Renal pelvis (tissue), 4 donors: ENCODE results near the gene RPS8. TPM values are rescaled to one million over a fixed set of nuclear protein-coding genes. Genes with fewer than 3 reads are reported as not detected.
"Not testable (repeated sequence)": the region's sequence is repeated elsewhere in the genome, so short reads cannot be mapped to it uniquely, and the experiment has no call there.

Experiments used
- DNase-seq: peaks from one replicate; pipeline ENCODE4 v3.0.0-alpha.2; 2013
- polyA plus RNA-seq, 3 donors: library from polyadenylated mRNA; unstranded; fragments of 120-200 nt; gene quantifications; one replicate each; pipeline ENCODE4 v1.2.1, GENCODE V29; 2013; ENCODE audit not compliant: insufficient read length in 3 of 3

The RPS8 gene
- polyA plus RNA-seq, 3 donors: 1,996 to 2,548 (median 2,324) TPM

DNA sequence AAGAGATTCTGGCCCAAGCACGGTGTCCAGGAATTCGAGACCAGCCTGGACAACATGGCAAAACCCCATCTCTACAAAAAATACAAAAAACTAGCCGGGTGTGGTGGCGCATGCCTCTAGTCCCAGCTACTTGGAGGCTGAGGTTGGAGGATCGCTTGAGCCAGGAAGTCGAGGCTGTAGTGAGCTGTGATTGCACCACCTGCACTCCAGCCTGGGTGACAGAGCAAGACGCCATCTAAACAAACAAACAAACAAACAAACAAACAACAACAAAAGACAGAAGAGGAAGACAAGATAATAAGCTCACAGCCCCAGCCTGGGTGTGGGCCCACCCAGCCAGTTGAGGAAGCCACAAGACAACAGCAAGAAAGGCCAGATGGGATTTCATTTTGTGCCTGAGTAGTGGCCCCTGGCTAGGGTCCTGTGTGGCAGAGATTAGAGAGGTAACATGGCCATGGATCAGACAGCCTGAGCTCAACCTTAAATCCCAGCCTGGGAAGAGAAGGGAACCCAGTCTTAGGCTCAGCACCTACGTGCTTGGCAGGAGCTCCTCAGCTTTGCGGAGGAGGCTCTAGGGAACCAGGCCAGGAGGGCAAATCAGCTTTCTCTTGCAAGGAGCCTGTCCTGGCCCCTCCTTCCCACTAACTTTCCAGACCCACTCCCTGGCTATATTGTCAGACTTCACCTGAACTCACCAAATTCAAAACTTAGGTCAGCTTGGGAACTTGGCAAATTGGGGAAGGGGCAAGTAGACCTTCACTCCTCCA, 17.6 kb downstream of the RPS8 start:
- no peak for DNase-seq

DNA sequence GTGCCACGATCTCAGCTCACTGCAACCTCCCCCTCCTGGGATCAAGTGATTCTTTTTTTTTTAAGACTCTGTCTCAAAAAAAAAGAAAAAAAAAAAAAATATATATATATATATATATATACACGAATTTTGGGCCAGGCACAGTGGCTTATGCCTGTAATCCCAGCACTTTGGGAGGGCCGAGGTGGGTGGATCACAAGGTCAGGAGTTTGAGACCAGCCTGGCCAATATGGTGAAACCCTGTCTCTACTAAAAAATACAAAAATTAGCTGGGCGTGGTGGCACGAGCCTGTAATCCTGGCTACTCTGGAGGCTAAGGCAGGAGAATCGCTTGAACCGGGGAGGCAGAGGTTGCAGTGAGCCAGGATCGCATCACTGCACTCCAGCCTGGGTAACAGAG, 22.5 kb downstream of the RPS8 start:
- not testable (repeated sequence) for DNase-seq

DNA sequence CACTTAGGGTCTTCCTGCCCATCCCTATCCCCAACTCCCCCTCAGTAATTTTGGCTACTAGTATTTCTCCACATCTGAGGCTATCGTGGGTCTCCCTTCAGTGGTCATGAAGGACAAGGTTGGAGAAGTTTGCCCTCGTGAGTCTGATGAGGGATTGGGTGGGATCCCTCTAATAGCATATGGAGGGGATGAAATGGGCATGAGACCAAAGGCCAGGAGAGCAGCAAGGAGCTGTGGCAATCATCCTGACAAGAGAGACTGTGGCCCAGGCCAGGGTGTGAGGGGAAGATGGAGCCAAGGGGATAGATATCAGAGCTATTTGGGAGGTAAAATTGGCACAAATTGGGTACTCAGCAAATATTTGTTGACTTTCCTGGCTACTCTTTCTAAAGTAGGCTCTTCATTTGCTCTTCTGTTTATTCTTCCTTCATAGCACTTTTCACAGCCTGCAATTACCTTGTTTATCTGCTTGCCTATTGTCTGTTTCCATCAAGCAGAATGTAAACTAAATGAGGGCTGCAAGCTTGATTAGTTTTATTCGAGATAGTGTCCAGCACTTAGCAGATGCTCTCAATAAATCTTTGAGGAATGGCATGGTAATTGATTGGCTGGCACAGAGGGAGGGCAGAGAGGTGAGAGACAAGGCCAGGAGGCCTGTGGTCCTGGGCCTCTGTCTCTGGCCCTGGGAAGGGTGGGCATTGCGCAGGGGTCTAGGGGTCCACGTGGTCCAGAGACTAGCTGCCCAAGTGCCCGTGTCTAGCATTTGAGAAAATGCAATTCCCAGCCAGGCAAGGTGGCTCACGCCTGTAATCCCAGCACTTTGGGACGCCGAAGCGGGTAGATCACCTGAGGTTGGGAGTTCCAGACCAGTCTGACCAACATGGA, 23.4 kb downstream of the RPS8 start:
- DNase-seq: no peak

DNA sequence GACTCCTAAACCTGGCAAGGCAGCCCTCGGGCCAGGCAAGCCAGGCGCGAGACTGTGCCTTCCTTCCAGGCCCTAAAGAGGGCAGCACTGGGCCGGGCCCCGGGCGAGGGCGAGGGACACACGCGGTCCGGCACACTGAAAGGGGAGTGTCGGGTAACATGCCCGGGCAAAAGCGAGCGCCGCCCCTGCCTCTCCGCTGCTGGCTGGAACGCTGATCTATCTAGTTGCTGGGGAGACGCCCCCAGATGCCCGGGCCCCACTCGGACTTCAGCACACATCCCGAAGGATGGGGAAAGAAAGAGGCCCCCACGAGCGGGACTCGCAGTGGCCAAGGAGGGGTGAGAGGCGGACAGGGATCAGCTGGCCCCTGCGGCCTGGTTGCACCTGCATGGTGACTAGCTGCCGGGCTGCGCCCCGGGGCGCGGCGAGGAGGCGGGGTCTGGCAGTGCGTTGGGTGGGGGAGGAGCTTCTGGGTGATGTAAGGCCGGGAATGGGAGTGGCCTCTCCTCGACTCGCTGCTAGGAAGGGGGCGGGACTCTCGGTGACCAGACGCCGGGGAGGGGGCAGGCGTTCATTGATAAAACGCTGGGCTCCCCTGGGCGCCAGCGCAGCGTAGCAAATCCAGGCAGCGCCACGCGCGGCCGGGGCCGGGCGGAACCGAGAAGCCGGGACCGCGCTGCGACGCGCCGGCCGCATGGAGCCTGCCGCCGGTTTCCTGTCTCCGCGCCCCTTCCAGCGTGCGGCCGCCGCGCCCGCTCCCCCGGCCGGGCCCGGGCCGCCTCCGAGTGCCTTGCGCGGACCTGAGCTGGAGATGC, 24.6 kb downstream of the RPS8 start, which contains the start of gene PLK3:
Gene PLK3, plus strand, starts transcription at position 608 of the 815 bp plus-strand sequence. Its CDS starts 87 bp downstream, at position 695.
- peak; percentile 97 for DNase-seq

DNA sequence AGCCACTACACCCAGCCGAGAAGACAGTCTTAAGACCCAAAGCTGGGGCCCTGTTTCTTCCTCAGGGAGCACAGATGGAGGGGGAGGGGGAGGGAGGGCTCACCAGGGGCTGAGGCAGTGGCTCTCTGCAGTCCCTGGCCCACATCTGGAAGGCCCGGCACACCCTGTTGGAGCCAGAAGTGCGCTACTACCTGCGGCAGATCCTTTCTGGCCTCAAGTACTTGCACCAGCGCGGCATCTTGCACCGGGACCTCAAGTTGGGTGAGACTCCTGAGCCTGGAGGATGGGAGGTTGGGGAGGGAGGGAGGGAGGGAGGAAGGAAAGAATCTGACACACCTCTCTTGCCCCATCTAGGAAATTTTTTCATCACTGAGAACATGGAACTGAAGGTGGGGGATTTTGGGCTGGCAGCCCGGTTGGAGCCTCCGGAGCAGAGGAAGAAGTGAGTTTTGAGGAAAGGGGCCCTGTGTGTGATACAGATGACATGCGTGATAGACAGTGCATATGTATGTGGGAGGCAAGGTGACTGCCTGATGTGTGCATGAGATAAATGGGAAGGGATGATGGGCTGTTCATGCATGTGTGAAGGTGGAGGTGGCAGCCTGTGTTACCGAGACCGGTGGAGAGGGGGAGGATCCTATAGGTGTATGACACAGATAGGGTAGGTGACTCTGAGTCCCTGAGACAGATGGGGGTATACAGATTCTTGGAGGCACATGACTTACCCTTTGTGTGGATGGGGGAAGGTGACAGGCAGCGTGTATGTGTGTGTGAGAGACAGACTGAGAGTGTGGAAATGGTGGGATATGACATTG, 26.4 kb downstream of the RPS8 start:
- DNase-seq: peak; percentile 27

DNA sequence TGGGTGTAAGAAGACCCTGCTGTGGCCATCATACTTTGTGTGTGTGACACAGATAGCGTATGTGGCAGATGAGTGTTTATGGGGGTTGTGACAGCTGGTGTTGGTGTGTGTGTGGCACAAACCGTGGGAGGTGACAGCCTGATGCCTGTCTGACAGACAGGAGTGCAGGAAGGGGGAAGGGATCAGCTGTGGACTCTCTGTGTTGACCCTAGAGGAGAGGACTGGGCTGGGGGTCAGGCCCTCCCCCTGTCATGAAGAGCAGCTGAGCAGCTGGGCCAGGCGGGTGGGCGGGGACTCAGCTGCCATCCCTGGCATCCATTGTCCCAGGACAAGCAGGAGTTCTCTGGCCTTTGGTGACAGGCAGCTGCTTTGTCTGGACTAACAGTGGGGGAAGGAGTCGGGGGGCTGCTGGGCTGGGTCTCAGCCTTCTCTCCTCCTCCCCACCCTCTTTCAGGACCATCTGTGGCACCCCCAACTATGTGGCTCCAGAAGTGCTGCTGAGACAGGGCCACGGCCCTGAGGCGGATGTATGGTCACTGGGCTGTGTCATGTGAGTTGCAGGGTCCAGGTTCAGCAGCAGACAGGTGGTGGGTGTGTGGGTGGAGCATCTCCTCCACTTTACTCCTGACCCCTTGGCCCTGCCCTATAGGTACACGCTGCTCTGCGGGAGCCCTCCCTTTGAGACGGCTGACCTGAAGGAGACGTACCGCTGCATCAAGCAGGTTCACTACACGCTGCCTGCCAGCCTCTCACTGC, 27.1 kb downstream of the RPS8 start:
- peak; percentile 30 for DNase-seq

DNA sequence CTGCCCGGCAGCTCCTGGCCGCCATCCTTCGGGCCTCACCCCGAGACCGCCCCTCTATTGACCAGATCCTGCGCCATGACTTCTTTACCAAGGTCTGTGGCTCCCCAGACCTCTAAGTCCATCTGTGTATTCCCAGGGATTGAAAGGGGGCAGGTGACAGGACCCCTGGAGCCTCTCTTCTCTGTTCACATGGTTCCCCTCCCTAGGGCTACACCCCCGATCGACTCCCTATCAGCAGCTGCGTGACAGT, 27.6 kb downstream of the RPS8 start:
- no peak for DNase-seq

DNA sequence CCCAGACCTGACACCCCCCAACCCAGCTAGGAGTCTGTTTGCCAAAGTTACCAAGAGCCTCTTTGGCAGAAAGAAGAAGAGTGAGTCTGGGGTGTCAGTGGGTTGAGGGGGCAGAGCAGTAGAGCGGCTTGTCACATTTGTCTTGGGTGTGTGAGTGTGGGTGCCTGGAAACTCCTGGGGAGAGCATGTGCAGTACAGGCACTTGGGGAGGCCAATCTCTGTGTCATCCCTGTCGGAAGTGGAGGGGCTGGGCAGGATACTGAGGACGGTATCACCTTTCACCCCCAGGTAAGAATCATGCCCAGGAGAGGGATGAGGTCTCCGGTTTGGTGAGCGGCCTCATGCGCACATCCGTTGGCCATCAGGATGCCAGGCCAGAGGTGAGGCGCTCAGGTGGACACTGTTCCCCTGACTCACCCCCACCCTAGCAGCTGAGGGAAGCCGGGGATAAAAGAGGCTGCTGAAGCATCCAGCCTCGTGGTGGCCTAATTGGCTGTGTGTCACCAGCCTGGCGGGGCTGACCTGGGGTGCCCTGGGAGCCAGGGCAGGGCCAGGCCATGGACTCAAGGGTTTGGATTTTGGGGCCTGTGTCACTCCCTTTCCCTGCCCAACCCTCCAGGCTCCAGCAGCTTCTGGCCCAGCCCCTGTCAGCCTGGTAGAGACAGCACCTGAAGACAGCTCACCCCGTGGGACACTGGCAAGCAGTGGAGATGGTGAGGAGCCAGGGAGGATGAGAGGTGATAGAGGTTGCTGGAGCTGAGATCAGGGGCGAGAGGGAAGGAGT, 28.2 kb downstream of the RPS8 start:
- no peak for DNase-seq

DNA sequence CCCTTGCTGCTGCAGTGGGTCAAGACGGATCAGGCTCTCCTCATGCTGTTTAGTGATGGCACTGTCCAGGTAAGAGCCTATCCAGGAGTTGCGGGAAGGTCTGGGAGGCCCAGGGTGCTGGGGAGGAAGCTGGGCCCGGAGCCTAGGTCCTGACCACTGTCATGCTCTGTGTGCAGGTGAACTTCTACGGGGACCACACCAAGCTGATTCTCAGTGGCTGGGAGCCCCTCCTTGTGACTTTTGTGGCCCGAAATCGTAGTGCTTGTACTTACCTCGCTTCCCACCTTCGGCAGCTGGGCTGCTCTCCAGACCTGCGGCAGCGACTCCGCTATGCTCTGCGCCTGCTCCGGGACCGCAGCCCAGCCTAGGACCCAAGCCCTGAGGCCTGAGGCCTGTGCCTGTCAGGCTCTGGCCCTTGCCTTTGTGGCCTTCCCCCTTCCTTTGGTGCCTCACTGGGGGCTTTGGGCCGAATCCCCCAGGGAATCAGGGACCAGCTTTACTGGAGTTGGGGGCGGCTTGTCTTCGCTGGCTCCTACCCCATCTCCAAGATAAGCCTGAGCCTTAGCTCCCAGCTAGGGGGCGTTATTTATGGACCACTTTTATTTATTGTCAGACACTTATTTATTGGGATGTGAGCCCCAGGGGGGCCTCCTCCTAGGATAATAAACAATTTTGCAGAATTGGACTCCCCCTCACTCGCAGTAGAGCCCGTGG, 30.1 kb downstream of the RPS8 start:
- no peak for DNase-seq

DNA sequence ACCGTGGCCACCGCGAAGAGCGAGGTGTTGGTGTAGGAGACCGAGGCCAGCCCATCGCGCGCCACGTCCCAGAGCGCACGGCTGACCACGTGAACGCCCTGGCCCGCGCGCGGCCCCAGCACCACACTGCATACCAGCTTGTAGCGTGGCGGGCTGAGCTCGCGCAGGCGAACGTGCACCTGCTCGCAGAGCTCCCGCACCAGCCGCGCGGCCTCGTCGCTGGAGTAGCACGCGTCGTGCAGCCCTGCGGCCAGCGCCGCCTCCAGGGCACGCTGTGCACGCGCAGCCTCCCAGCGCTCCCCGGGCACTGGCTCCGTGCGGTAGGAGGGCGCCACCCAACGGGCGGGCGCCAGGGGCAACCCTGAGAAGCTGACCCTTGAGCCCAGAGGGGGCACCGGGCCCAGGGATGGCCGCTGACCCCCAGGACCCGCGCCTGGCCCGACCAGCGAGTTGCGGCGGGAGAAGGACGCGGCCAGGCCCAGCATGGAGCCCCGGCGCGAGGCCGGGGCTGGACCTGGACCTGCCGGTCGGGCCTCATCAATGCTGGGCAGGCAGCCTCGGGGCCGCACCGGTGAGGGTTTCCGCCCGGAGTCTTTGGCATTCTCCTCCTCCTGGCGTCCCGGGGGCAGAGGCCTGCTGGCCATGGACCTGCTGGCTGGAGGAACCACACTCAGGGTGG, 30.8 kb downstream of the RPS8 start:
- DNase-seq: no peak

DNA sequence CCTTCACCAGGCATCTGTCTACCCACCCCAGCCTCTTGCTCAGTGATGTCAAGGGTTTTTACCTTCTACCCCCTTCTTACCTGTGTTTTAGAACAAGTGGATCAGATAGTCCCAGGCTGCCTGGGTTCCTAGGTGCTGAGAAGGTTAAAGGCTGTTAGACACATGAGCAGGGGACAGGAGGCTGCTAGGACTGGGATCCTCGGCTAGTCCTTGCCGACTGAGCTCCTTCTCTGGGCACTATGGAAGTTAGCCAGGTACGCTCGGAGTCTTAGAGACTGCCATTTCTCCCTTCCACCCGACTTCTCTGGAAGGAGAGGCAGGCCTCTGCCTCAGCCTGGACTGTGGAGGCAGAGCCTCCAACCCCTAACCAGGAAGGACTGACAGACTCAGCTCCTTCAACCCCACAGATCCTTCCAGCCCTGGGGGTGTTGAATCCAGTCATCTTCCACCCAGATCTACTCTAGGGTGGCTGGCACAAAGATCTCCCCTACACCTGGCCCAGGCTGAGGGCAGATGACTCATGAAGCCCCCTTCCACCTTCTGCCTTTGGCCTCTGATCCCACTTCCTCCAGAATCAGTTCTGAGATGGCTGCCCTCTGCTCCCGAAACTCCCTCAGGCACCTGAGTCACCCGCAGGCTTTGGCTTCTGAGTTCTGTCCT, 31.5 kb downstream of the RPS8 start, which contains the start of gene DYNLT4:
Gene DYNLT4, minus strand, starts transcription at position 648 of the 660 bp plus-strand sequence. CDS start 683 bp downstream, outside the sequence.
- no peak for DNase-seq

DNA sequence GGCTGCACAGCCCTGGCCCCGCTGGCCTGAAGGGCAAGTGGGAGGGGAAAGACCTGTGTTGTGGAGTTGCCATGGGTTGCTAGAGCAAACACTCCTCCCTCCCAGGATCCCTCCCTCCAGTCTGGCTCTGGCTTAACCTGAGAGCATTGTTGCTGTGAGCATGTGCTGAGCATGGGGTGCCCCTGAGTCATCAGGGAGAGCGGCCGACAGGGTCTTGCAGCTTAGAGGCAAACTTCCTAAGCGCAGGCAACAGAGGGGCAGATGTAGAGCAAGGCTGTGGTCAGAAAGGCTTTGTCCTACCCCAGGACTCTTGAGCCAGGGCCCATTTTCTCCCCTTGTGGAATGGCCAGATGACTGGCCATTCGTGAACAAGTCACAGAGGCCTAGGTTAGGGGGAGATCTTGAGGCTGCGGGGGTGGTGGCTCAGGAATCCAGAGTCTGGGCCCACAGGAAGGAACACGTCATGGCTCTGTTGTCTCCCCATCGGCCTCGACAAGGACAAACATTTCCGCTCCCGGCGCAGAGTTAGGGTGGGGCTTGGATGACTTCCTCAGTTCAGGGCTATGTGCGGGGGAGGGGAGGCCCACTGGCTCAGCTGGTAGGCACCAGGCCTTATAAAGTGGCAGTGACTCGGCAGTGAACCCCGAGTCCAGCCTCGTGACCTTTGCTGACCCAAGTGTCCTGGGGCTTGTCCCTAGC, 32.2 kb downstream of the RPS8 start:
- peak; percentile 94 for DNase-seq

DNA sequence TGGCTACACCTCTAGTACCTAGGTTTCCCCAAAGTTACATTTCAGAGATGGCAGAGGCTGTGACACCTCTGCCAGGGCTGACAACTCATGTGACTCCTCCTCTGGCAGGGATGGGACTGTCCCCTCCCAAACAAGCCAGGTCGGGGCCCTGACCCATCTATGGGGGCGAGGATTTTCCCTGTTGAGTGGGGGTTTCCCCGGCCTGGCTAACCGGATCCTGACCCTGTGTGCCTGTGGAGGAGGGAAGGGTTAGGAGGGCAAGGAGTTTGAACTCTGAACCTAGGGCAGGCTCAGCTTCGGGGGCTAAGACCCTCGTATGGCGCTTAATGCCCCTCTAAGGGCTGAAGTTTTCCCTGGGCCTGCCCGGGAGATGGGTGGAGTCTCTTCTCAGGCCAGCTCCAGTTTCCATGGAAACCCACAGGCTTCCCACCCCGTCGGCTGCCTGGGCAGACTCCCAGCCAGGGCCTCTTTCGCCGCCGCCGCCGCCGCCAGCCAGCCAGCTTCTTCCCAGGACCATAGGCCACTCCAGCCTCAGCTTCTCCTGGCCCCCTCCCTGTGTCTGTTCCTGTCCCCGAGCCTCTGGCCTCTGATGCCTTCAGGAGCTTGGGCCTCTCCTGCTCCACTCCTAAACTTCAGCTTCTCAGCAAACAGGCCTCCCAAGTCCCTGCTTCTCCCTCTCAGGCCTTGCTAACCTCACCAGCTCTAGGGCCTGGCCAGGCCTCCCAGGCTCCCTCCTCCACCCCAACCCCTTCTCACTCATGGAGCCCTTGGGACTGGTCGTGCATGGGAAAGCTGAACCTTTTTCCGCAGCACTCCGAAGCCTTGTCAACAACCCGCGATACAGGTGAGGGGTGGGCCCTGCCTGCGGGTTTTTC, 33.0 kb downstream of the RPS8 start, which contains the start of gene BTBD19:
Gene BTBD19, plus strand, starts transcription at position 461 of the 875 bp plus-strand sequence. Its CDS starts 298 bp downstream, at position 759.
- peak; percentile 90 for DNase-seq

DNA sequence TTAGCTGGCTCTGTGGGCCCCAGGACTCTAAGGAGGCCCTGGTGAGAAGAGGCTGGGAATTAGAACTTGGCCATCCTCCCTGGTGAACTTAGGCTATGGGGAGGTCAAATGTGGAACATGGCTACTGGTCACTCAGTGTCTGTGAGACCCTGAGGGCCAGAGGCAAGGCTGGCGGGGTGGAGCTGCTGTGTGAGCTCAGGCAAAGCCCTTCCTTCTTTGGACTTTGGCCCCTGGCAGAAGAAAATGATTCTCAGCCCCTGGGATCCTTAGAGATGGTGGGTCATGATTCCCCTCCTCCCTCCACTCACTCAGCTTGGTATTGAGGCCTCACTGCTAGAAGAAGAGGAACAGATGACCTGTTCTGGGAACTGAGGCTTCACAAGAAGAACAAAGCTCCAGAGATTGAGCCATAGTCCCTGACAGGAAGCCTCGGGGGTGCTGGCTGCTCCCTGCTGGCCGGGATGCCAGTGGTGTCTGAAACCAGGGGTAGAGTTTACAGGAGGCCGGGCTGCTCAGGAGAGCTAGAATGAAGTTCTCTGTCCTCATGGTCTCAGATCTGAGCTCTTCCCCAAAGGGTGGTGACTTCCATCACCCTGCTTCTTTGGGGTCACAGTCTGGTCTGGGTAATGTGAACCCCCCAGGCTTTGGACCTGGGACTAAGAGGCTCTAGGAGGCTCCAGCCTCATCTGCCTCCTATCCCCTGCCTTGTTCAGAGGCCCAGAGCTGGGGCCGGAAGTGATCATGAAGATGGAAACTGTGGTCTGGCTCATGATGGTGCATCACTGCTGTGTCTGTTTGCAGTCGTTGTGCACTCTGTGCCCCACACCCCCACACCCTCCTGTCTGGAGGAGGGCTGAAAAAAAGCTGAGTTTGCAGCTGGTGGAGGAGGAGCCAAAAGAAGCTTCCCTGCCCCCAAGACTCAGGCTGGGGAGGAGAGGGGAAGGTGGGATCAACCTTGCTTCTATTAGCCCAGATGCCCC, 33.9 kb downstream of the RPS8 start:
- DNase-seq: peak; percentile 31
